ENCODE results near the gene NKPD1. TPM values are rescaled to one million over a fixed set of nuclear protein-coding genes. Genes with fewer than 3 reads are reported as not detected.

NKPD1 gene
- total and polyA plus RNA-seq, 4 donors: not detected

- H3K27ac ChIP-seq (ENCODE audit: low read depth in 1 of 2, low read length in 2 of 2): no peak overlapping the region
- no peak overlapping the region for H3K4me3 ChIP-seq (ENCODE audit: low read depth in 1 of 3, low read length in 3 of 3)
- no peak overlapping the region for H3K9ac ChIP-seq (ENCODE audit: low read depth in 1 of 2, low read length in 2 of 2)
- WGBS: 89% methylated on average over 5 of the region's 5 CpGs
- H3K27me3 ChIP-seq (ENCODE audit: control insufficient read depth in 4 of 4, insufficient read depth in 4 of 4, low read length in 3 of 4): no peaks in the 10 kb centered on the region
- no peak for DNase-seq (ENCODE audit: low spot score)
- H3K9me3 ChIP-seq (ENCODE audit: control insufficient read depth in 4 of 4, low read length in 3 of 4): no peaks in the 10 kb centered on the region
- peaks cover 0 to 3% (median 0%) of the 10 kb centered on the region in 4 donors for H3K4me1 ChIP-seq (ENCODE audit: control insufficient read depth in 4 of 4, insufficient read depth in 4 of 4, low read length in 3 of 4)
- no peaks in the 10 kb centered on the region for H3K36me3 ChIP-seq (ENCODE audit: control insufficient read depth in 4 of 4, insufficient read depth in 3 of 4, low read depth in 1 of 4, low read length in 3 of 4)
- TF ChIP-seq SP1 (IDR thresholded peaks at IDR 0.05) (no peak), EGR1 (IDR thresholded peaks at IDR 0.05; ENCODE audit: low read depth in 2 of 2) (no peak), RAD21 (IDR thresholded peaks at IDR 0.05) (no peak), FOXA2 (IDR thresholded peaks at IDR 0.05) (no peak), TAF1 (conservative IDR thresholded peaks at IDR 0.05) (no peak), MAX (IDR thresholded peaks at IDR 0.05) (no peak)
Observed at GRCh38 chr19:45128146-45128545, 32.6 kb downstream of the NKPD1 start.

- Histone ChIP-seq H3K4me1 (ENCODE audit: control insufficient read depth in 4 of 4, insufficient read depth in 4 of 4, low read length in 3 of 4) (peaks cover 0 to 3% (median 0%) of the 10 kb centered on the region in 4 donors), H3K36me3 (ENCODE audit: control insufficient read depth in 4 of 4, insufficient read depth in 3 of 4, low read depth in 1 of 4, low read length in 3 of 4) (no peaks in the 10 kb centered on the region), H3K27me3 (ENCODE audit: control insufficient read depth in 4 of 4, insufficient read depth in 4 of 4, low read length in 3 of 4) (no peaks in the 10 kb centered on the region), H3K9me3 (ENCODE audit: control insufficient read depth in 4 of 4, low read length in 3 of 4) (no peaks in the 10 kb centered on the region), H3K27ac (ENCODE audit: low read depth in 1 of 2, low read length in 2 of 2) (no peak overlapping the region), H3K4me3 (ENCODE audit: low read depth in 1 of 3, low read length in 3 of 3) (no peak overlapping the region), H3K9ac (ENCODE audit: low read depth in 1 of 2, low read length in 2 of 2) (no peak overlapping the region)
- no peak for TF ChIP-seq RAD21 (IDR thresholded peaks at IDR 0.05)
- TF ChIP-seq HNF4G (IDR thresholded peaks at IDR 0.05): no peak
- TF ChIP-seq TAF1 (conservative IDR thresholded peaks at IDR 0.05): no peak
- TF ChIP-seq EGR1 (IDR thresholded peaks at IDR 0.05; ENCODE audit: low read depth in 2 of 2): no peak
- no peak for TF ChIP-seq CTCF (IDR thresholded peaks at IDR 0.05; ENCODE audit: low read depth, low read length, missing input control)
- no peak for TF ChIP-seq REST (IDR thresholded peaks at IDR 0.05)
- TF ChIP-seq SP1 (IDR thresholded peaks at IDR 0.05): no peak
- no peak for TF ChIP-seq GABPA (IDR thresholded peaks at IDR 0.05 in 1 of 2, conservative IDR thresholded peaks at IDR 0.05 in 1 of 2)
- no peak for TF ChIP-seq HNF4A (conservative IDR thresholded peaks at IDR 0.05)
- no peak for TF ChIP-seq ATF3 (IDR thresholded peaks at IDR 0.05)
- no peak for TF ChIP-seq FOXA2 (IDR thresholded peaks at IDR 0.05)
- no peak for TF ChIP-seq JUND (IDR thresholded peaks at IDR 0.05)
- TF ChIP-seq YY1 (IDR thresholded peaks at IDR 0.05): no peak
- no peak for TF ChIP-seq ZBTB33 (IDR thresholded peaks at IDR 0.05)
- TF ChIP-seq NR2F2 (IDR thresholded peaks at IDR 0.05): no peak
- TF ChIP-seq MAX (IDR thresholded peaks at IDR 0.05): no peak
- no peak for TF ChIP-seq RXRA (IDR thresholded peaks at IDR 0.05)
- WGBS: 85% methylated on average over 7 of the region's 7 CpGs
- no peak for DNase-seq (ENCODE audit: low spot score)
Observed at GRCh38 chr19:45126654-45127053, 34.1 kb downstream of the NKPD1 start.
